OCI-LY1 (cell line): ENCODE measurements around the gene EPN2.

Experiments
- CTCF ChIP-seq: fragments of 200-600 bp; sonication (generic), shearing (Covaris generic); IDR thresholded peaks from 2 replicates; pipeline ENCODE4 v1.5.1; 2017; ENCODE audit warnings: mild to moderate bottlenecking, antibody characterized with exemption, low read length, moderate library complexity, mixed read lengths
- EZH2 ChIP-seq: fragments of 200-600 bp; sonication (generic), shearing (Covaris generic); IDR thresholded peaks from 2 replicates; pipeline ENCODE4 v1.8.0; 2017; ENCODE audit warnings: borderline replicate concordance, mixed run types, mild to moderate bottlenecking, antibody characterized with exemption, low read length, moderate library complexity, mixed read lengths

GRCh38 chr17:19365499-19365817 is 128.3 kb downstream of the EPN2 start:
- TF ChIP-seq CTCF: no peak
- TF ChIP-seq EZH2: no peak
